ENCODE results near the gene EML6. TPM values are rescaled to one million over a fixed set of nuclear protein-coding genes. Genes with fewer than 3 reads are reported as not detected.
"Not testable (repeated sequence)": the region's sequence is repeated elsewhere in the genome, so short reads cannot be mapped to it uniquely, and the experiment has no call there.

Gene EML6
- polyA plus RNA-seq, 1 donor, result 6.0 TPM

DNA sequence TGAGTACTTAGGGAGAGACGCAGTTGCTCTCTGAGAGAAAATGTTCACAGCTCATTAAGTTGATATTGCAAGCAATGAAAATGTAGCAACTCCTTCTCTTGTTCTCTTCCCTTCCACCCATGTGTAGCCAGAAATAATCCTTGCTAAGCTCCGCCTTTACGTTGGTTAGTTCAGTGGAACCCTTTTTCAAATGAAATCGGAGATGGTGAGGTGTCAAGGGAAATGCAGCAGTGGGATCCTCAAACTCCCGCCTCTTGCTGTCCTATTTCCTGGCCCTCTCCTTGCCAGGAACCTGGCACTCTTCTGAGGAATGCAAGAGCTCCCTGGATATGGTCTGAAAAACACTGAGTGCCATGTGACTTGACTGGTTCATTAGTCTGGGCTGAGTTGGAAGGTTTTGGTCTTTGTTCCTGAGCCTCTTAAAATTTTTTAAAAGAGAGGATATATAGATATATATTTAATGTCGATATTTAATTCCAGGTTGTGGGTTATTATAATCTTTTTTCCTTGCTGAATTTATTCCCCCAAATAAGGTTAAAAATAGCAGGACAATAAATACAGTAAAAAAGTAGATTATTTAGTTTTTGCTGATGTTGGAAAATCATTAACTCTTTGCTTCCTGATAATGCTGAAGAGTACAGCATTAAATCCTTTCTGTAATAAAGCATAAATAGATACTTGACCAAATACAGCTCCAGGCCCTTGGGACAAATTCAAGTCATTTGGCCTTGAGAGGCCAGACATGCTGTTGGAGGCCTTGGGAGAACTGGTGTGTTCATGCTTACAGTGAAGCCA lies 116.2 kb downstream of the EML6 start:
- Histone ChIP-seq H3K4me1 (ENCODE audit: control insufficient read depth, insufficient read depth, low read length) (no peaks in the 10 kb centered on the region), H3K4me3 (ENCODE audit: low read length) (no peak overlapping the region), H3K36me3 (ENCODE audit: control insufficient read depth, insufficient read depth, low read length) (no peaks in the 10 kb centered on the region), H3K9me3 (ENCODE audit: control insufficient read depth, low read depth, low read length) (no peaks in the 10 kb centered on the region), H3K27me3 (ENCODE audit: control insufficient read depth, insufficient read depth, low read length) (no peaks in the 10 kb centered on the region), H3K27ac (ENCODE audit: low read length) (no peak overlapping the region)
- no CpG with 5 or more reads among the region's 6 CpGs for WGBS (ENCODE audit: insufficient coverage, low lambda C conversion rate)
- DNase-seq, result no peak

DNA sequence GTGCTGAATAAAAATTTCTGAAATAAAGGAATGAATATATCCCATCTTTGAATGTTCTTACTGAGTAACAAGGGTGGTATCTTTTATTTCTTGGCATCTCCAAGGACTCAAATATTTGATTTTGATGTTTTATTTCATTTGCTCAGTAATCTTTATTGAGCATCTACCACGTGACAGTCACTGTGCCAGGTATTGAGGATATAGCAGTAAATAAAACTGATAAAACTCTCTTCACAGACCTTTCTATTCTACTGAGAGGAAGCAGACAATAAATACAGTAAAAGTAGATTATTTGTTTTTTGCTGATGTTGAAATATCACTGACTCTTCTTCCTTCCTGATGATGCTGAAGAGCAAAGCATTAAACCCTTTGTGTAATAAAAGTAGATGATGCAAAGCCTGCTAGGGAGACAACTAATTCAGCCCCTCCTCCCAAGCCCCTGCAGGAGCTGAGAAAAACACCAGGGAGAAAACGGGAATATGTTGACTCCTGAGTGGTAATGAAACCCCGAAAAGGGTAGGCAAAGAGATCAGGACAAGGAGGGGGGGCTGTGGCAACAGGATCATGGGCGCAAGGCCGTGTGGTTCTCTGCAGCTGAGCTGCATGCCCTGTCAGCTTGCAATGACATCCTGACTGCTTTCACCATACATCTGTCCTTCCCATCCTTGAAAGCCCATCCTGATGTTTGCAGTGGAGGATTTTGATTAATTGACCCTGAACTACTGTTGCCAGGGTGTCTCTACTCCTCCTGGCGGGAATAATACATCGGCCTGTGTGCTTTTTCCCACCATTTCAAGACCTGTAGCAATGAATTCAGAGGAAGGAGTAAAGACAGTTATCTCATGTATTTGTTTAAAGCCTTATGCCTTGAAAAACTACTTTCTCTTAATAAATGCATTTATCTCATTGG lies 117.4 kb downstream of the EML6 start:
- no peak overlapping the region for H3K4me3 ChIP-seq (ENCODE audit: low read length)
- WGBS (ENCODE audit: insufficient coverage, low lambda C conversion rate), result no CpG with 5 or more reads among the region's 7 CpGs
- no peak for DNase-seq
- no peaks in the 10 kb centered on the region for H3K4me1 ChIP-seq (ENCODE audit: control insufficient read depth, insufficient read depth, low read length)
- no peaks in the 10 kb centered on the region for H3K27me3 ChIP-seq (ENCODE audit: control insufficient read depth, insufficient read depth, low read length)
- no peaks in the 10 kb centered on the region for H3K36me3 ChIP-seq (ENCODE audit: control insufficient read depth, insufficient read depth, low read length)
- H3K9me3 ChIP-seq (ENCODE audit: control insufficient read depth, low read depth, low read length), result no peaks in the 10 kb centered on the region
- H3K27ac ChIP-seq (ENCODE audit: low read length), result no peak overlapping the region

DNA sequence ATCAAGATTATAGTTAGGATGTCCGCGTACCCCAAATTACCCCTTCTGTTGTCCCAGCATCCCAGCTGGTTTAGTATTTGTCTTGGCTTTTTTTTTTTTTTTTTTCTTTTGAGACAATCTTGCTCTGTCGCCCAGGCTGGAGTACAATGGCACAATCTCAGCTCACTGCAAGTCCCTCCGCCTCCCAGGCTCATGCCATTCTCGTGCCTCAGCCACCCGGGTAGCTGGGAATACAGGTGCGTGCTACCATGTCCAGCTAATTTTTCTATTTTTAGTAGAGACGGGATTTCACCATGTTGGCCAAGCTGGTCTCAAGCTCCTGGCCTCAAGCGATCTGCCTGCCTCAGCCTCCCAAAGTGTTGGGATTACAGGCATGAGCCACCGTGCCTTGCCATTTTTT lies 118.0 kb downstream of the EML6 start:
- H3K4me1 ChIP-seq (ENCODE audit: control insufficient read depth, insufficient read depth, low read length); H3K27ac ChIP-seq (ENCODE audit: low read length); H3K4me3 ChIP-seq (ENCODE audit: low read length); H3K27me3 ChIP-seq (ENCODE audit: control insufficient read depth, insufficient read depth, low read length); H3K9me3 ChIP-seq (ENCODE audit: control insufficient read depth, low read depth, low read length); DNase-seq; H3K36me3 ChIP-seq (ENCODE audit: control insufficient read depth, insufficient read depth, low read length): not testable (repeated sequence)
- no CpG with 5 or more reads among the region's 10 CpGs for WGBS (ENCODE audit: insufficient coverage, low lambda C conversion rate)

DNA sequence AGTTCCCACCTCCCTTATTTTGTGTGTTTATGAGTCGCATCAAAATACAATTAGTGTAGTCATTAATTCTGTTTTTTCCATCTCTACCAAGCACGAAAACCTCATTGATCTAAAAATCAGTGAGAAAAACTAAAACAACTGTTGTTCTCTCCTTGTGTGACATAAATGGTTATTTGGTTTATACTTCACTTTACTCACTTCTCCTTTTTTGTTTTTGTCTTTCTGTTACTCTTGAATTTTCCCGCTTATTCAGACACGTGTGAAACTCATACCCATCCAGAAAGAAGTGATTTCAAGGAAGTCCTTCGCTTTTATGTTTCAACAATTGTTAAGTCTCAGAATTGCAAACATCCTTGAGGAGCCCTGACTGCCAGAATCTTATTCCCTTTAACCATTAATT lies 121.6 kb downstream of the EML6 start:
- DNase-seq, result no peak
- no peaks in the 10 kb centered on the region for H3K4me1 ChIP-seq (ENCODE audit: control insufficient read depth, insufficient read depth, low read length)
- no peak overlapping the region for H3K27ac ChIP-seq (ENCODE audit: low read length)
- H3K36me3 ChIP-seq (ENCODE audit: control insufficient read depth, insufficient read depth, low read length), result no peaks in the 10 kb centered on the region
- WGBS (ENCODE audit: insufficient coverage, low lambda C conversion rate), result 70% methylated on average over 4 of the region's 5 CpGs
- H3K27me3 ChIP-seq (ENCODE audit: control insufficient read depth, insufficient read depth, low read length), result no peaks in the 10 kb centered on the region
- H3K9me3 ChIP-seq (ENCODE audit: control insufficient read depth, low read depth, low read length), result no peaks in the 10 kb centered on the region
- no peak overlapping the region for H3K4me3 ChIP-seq (ENCODE audit: low read length)

DNA sequence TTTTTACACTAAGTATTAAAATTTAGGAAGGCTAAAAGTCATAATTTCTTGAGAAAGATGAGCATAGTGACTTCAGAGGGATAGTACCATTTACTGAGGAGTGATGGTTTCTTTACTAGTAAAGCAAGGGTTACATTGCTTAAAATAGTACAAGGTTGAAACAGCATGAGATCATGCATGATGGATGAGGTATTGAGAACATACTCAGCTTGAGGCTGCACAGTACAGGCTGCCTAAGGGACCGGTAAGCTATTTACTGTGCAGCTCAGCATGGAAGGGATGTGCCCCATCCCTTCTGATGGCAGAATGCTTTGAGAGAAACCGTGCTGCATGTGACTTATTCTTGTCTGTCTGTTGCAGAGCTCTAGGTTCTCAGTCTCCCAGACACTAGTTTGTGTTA lies 122.1 kb downstream of the EML6 start:
- H3K4me3 ChIP-seq (ENCODE audit: low read length), result no peak overlapping the region
- no peaks in the 10 kb centered on the region for H3K9me3 ChIP-seq (ENCODE audit: control insufficient read depth, low read depth, low read length)
- H3K4me1 ChIP-seq (ENCODE audit: control insufficient read depth, insufficient read depth, low read length), result no peaks in the 10 kb centered on the region
- no peaks in the 10 kb centered on the region for H3K36me3 ChIP-seq (ENCODE audit: control insufficient read depth, insufficient read depth, low read length)
- DNase-seq, result no peak
- no peak overlapping the region for H3K27ac ChIP-seq (ENCODE audit: low read length)
- no CpG with 5 or more reads among the region's 2 CpGs for WGBS (ENCODE audit: insufficient coverage, low lambda C conversion rate)
- H3K27me3 ChIP-seq (ENCODE audit: control insufficient read depth, insufficient read depth, low read length), result no peaks in the 10 kb centered on the region

DNA sequence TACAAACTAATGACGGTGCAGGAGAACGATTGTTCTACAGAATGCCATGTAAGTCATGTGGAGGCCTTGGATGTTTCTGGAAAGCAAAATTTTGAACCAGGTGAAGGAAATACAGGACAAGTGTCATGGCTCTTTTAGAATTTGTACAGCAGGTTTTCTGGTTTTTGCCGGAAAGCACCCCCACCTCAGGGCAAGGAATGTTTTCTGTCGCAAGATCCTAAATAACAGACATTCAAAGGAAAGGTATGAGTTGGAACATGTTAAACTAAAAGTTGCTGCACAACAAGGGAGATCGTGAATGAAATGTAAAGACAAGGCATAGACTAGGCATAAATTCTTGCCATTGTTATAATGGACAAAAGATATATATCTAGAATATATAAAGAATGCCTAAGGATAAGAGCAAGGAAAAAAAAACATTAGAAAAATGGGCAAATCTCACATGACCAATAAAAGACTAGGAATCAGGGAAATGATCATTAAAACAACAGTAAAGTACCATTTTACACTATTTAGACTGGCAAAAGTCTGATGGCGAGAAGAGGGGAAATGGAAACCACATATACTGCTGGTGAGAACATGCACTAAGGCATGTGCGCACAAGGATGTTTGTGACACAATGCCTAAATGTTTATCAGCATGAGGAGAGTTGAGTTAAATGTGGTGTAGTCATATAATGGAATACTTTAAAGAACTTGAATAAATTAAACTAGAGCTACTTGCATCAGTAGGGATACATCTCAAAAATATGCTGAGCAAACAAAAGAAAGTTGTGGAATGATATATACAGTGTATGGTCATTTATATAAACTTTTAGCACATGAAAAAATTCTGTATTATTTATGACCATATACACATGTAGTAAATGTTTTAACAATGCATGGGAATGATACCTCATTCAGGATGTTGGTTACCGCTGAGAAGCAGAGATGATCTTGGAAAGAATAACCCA lies 127.0 kb downstream of the EML6 start:
- Histone ChIP-seq H3K4me3 (ENCODE audit: low read length) (no peak overlapping the region), H3K27ac (ENCODE audit: low read length) (no peak overlapping the region), H3K4me1 (ENCODE audit: control insufficient read depth, insufficient read depth, low read length) (no peaks in the 10 kb centered on the region), H3K27me3 (ENCODE audit: control insufficient read depth, insufficient read depth, low read length) (no peaks in the 10 kb centered on the region), H3K36me3 (ENCODE audit: control insufficient read depth, insufficient read depth, low read length) (no peaks in the 10 kb centered on the region), H3K9me3 (ENCODE audit: control insufficient read depth, low read depth, low read length) (no peaks in the 10 kb centered on the region)
- WGBS (ENCODE audit: insufficient coverage, low lambda C conversion rate), result 89% methylated on average over 4 of the region's 8 CpGs
- DNase-seq, result no peak

DNA sequence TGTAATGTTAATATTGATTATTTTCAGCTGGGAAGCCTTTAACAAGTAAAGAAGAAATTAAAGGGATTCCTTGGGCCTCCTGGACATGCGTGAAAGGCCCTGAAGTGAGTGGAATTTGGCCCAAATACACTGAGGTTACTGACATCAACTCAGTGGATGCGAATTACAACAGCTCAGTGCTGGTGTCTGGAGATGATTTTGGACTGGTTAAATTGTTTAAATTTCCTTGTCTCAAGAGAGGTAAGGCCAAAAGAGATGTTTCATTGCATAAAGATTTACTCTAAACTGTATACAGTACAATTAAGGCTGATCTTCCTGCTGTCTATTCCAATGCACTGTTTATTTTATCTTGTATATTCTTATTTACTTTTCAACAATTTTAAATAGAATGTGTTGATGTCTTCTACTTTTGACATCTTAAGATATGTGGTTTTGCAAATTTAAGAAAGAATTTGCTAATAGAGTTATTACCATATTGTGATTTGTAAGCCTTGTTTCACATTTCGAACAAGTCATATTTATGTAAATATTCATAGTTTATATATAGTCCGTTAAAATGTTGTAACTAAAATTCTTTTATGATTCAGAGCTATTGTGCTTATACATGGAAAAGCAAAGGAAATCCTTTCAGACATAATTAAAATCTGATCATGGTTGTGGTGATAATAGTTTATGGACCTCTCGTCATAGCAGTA lies 130.3 kb downstream of the EML6 start:
- DNase-seq, result no peak
- H3K27ac ChIP-seq (ENCODE audit: low read length), result no peak overlapping the region
- H3K4me3 ChIP-seq (ENCODE audit: low read length), result no peak overlapping the region
- no peaks in the 10 kb centered on the region for H3K27me3 ChIP-seq (ENCODE audit: control insufficient read depth, insufficient read depth, low read length)
- H3K9me3 ChIP-seq (ENCODE audit: control insufficient read depth, low read depth, low read length), result no peaks in the 10 kb centered on the region
- WGBS (ENCODE audit: insufficient coverage, low lambda C conversion rate), result 100% methylated on average over 1 of the region's 5 CpGs
- H3K4me1 ChIP-seq (ENCODE audit: control insufficient read depth, insufficient read depth, low read length), result no peaks in the 10 kb centered on the region
- H3K36me3 ChIP-seq (ENCODE audit: control insufficient read depth, insufficient read depth, low read length), result no peaks in the 10 kb centered on the region

DNA sequence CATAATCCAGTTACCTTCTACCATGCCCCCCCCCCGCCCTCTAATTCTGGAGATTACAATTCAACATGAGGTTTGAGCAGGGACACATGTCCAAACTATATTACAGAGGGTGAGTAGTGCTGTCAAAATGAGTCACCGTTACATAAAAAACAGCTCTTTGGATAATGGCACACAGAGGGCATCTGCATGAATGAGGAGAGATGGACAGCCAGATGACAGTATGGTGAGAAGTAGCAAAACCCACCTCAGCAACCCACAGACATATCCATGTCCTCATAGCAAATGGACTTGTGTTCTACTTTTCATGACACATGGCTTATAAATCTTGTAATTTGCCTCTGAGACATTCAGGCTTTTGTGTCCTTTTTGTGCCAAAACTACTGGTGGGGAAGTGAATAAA lies 132.0 kb downstream of the EML6 start:
- H3K9me3 ChIP-seq (ENCODE audit: control insufficient read depth, low read depth, low read length), result no peaks in the 10 kb centered on the region
- DNase-seq, result no peak
- no CpG with 5 or more reads among the region's 2 CpGs for WGBS (ENCODE audit: insufficient coverage, low lambda C conversion rate)

DNA sequence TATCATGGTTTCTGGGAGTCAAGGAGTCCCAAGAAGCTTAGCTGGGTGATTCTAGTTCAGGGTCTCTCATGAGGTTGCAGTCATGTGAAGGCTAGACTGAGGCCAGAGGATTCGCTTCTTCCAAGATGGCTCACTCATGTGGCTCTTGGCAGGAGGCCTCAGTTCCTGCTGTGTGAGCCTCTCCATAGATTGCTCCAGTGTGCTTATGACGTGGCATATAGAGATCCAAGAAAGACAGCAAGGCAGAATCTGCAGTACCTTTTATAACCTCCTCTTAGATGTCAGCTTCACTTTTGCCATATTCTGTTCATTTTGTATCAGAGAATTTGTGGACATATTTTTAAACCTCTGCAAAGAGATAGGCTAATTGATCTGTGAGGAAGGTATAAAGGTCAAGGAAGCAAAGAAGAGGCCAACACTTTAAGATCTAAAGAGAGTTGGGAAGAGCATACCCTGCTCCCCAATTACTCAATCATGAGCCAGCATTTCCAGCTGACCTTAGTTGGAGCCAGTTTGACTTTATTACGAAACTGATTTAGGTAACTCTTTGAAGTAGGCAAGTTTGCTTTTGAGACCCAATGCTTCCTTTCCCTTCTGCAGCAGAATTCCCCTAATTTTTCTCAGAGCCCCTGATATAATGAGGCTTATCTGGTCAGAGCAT lies 134.7 kb downstream of the EML6 start:
- WGBS (ENCODE audit: insufficient coverage, low lambda C conversion rate), result no CpG with 5 or more reads among the region's 3 CpGs
- Histone ChIP-seq H3K4me1 (ENCODE audit: control insufficient read depth, insufficient read depth, low read length) (no peaks in the 10 kb centered on the region), H3K4me3 (ENCODE audit: low read length) (no peak overlapping the region), H3K27me3 (ENCODE audit: control insufficient read depth, insufficient read depth, low read length) (no peaks in the 10 kb centered on the region), H3K27ac (ENCODE audit: low read length) (no peak overlapping the region), H3K9me3 (ENCODE audit: control insufficient read depth, low read depth, low read length) (no peaks in the 10 kb centered on the region), H3K36me3 (ENCODE audit: control insufficient read depth, insufficient read depth, low read length) (no peaks in the 10 kb centered on the region)
- DNase-seq, result no peak

More for the DNA sequence above, 132.0 kb downstream of the EML6 start:
- Histone ChIP-seq H3K4me3 (ENCODE audit: low read length) (no peak overlapping the region), H3K27me3 (ENCODE audit: control insufficient read depth, insufficient read depth, low read length) (no peaks in the 10 kb centered on the region), H3K4me1 (ENCODE audit: control insufficient read depth, insufficient read depth, low read length) (no peaks in the 10 kb centered on the region), H3K36me3 (ENCODE audit: control insufficient read depth, insufficient read depth, low read length) (no peaks in the 10 kb centered on the region), H3K27ac (ENCODE audit: low read length) (no peak overlapping the region)

Data from large intestine (tissue), 3 donors.